OCI-LY3 (cell line): ENCODE results near the gene CCND1.

Experiments
- H2AFZ ChIP-seq: fragments of 200-600, 300-600 bp; shearing (Covaris generic); 2 replicates; pipeline ENCODE4 v1.6.0; 2014; ENCODE audit warnings: antibody characterized with exemption, low read depth, low read length
- H3K27ac ChIP-seq: fragments of 200-600, 300-600 bp; sonication (generic); 2 replicates; pipeline ENCODE4 v1.5.1; 2014; ENCODE audit warnings: mild to moderate bottlenecking, low read length, moderate library complexity, mixed read lengths
- H3K27me3 ChIP-seq: fragments of 200-600, 300-600 bp; sonication (generic); 2 replicates; pipeline ENCODE4 v1.6.1; 2014; ENCODE audit warnings: low read depth, low read length, mixed read lengths
- H3K36me3 ChIP-seq: fragments of 200-600, 300-600 bp; sonication (generic); replicated peaks from 2 replicates; pipeline ENCODE3; 2014; ENCODE audit warnings: low read depth, low read length, mixed read lengths
- H3K4me1 ChIP-seq: fragments of 300-600, 200-600 bp; sonication (generic); 2 replicates; pipeline ENCODE4 v1.6.1; 2014; ENCODE audit warnings: low read length, mixed read lengths
- H3K4me2 ChIP-seq: fragments of 200-600, 300-600 bp; sonication (generic); 2 replicates; pipeline ENCODE4 v1.6.1; 2014; ENCODE audit warnings: low read length, mixed read lengths
- H3K4me3 ChIP-seq: fragments of 300-600, 200-600 bp; sonication (generic); 2 replicates; pipeline ENCODE4 v1.5.1; 2014; ENCODE audit warnings: antibody characterized with exemption, mild to moderate bottlenecking, low read length, moderate library complexity
- H3K79me2 ChIP-seq: fragments of 300-600, 200-600 bp; shearing (Covaris generic); 2 replicates; pipeline ENCODE4 v1.6.1; 2014; ENCODE audit warnings: mild to moderate bottlenecking, low read length, mixed read lengths
- H3K9ac ChIP-seq: fragments of 300-600, 200-600 bp; shearing (Covaris generic); 2 replicates; pipeline ENCODE4 v1.6.0; 2014; ENCODE audit warnings: mild to moderate bottlenecking, low read length, moderate library complexity
- H3K9me3 ChIP-seq: fragments of 200-600, 300-600 bp; shearing (Covaris generic); 2 replicates; pipeline ENCODE4 v1.6.1; 2014; ENCODE audit warnings: low read length, mixed read lengths; ENCODE audit not compliant: insufficient read depth
- H4K20me1 ChIP-seq: fragments of 200-600, 300-600 bp; sonication (generic); 2 replicates; pipeline ENCODE4 v1.6.1; 2016; ENCODE audit warnings: low read length, mixed read lengths; ENCODE audit not compliant: insufficient read depth
- CTCF ChIP-seq: fragments of 200-600, 300-600 bp; sonication (generic); IDR thresholded peaks from 2 replicates; pipeline ENCODE4 v1.5.1; 2014; ENCODE audit warnings: antibody characterized with exemption, low read length, low read depth
- EZH2phosphoT487 ChIP-seq: fragments of 200-600 bp; shearing (Covaris generic); IDR thresholded peaks from 2 replicates; pipeline ENCODE4 v1.6.1; 2018; ENCODE audit warnings: antibody characterized with exemption, mixed run types, low read depth

Gene CCND1

GRCh38 chr11:69637941-69638871 lies 2.8 kb upstream of the CCND1 start:
- peaks cover 6% of the 10 kb centered on the region; the same call in 1 of the 2 replicates for H3K27me3 ChIP-seq
- H3K27ac ChIP-seq = no peak overlapping the region
- peaks cover 13% of the 10 kb centered on the region for H3K79me2 ChIP-seq
- no peak overlapping the region for H2AFZ ChIP-seq
- H3K36me3 ChIP-seq = no peaks in the 10 kb centered on the region
- no peaks in the 10 kb centered on the region for H4K20me1 ChIP-seq
- no peak overlapping the region for H3K9ac ChIP-seq
- H3K4me1 ChIP-seq = peaks cover 7% of the 10 kb centered on the region
- no peaks in the 10 kb centered on the region for H3K9me3 ChIP-seq
- TF ChIP-seq CTCF = no peak
- TF ChIP-seq EZH2phosphoT487 = no peak
- no peak overlapping the region for H3K4me3 ChIP-seq
- no peak overlapping the region for H3K4me2 ChIP-seq

- H3K4me3 ChIP-seq = no peak overlapping the region
- H3K27me3 ChIP-seq = peaks cover 6% of the 10 kb centered on the region; the same call in 1 of the 2 replicates
- H3K79me2 ChIP-seq = peaks cover 21% of the 10 kb centered on the region
- no peak overlapping the region for H3K9ac ChIP-seq
- peaks cover 7% of the 10 kb centered on the region for H3K36me3 ChIP-seq
- no peak overlapping the region for H3K27ac ChIP-seq
- H3K4me1 ChIP-seq = peaks cover 7% of the 10 kb centered on the region
- H2AFZ ChIP-seq = no peak overlapping the region
- peaks cover 7% of the 10 kb centered on the region for H4K20me1 ChIP-seq
- H3K4me2 ChIP-seq = no peak overlapping the region
- H3K9me3 ChIP-seq = no peaks in the 10 kb centered on the region
- TF ChIP-seq CTCF (no peak), EZH2phosphoT487 (no peak)
Measured at GRCh38 chr11:69638941-69639681, 1.8 kb upstream of the CCND1 start.

GRCh38 chr11:69639831-69640230 lies 1.1 kb upstream of the CCND1 start:
- H3K4me3 ChIP-seq = peak overlapping the region; percentile 84; the same call in 1 of the 2 replicates
- H3K27ac ChIP-seq = no peak overlapping the region
- H3K4me1 ChIP-seq = peaks cover 7% of the 10 kb centered on the region

More at GRCh38 chr11:69639831-69640230, 1.1 kb upstream of the CCND1 start:
- Histone ChIP-seq H3K79me2 (peaks cover 27% of the 10 kb centered on the region), H3K36me3 (peaks cover 14% of the 10 kb centered on the region), H3K9me3 (no peaks in the 10 kb centered on the region), H2AFZ (no peak overlapping the region), H3K9ac (no peak overlapping the region), H4K20me1 (peaks cover 8% of the 10 kb centered on the region), H3K4me2 (peak overlapping the region; percentile 75), H3K27me3 (peaks cover 6% of the 10 kb centered on the region; the same call in 1 of the 2 replicates)
- TF ChIP-seq CTCF (no peak), EZH2phosphoT487 (no peak)
